Measurements from ENCODE around the gene RMRP.
"Not testable (repeated sequence)": the region's sequence is repeated elsewhere in the genome, so short reads cannot be mapped to it uniquely, and the experiment has no call there.

Gene RMRP

DNA sequence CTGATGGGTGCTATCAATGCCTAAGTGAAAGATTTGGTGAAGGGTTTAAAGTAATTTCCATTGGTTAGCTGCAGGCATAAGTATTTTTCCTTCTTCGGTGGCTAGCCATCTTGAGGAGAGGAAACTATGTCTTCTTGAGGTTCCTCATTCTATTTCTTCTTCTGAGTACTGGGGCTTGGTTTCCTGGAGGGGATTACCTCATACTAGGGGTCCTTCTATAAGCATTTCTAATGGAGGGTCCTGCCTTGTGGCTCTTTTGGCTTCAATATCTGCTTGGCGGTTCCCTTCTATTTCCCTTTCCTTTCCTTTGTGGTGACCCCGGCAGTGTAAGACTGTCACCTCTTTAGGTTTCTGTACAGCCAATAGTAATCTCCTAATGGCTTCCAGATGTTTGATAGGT, 16.3 kb downstream of the RMRP start:
- DNase-seq (ENCODE audit: low spot score), result not testable (repeated sequence)

DNA sequence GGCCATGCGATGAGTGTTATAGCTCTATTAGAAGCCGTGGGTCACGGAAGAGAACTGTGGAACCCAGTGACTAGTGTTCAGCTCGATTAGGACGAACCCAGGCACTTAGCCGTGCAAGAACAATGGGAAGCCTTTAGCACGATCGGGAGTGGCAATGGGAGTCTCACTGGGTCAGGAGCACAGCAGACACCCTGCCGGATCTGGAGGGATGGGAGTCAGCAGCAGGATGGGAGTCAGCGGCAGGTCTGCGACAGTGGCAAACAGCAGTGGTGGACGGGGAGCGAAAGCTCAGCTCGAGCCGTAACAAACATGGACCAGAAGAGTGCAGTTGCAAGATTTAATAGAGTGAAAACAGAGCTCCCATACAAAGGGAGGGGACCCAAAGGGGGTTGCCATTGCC, 17.4 kb downstream of the RMRP start:
- DNase-seq (ENCODE audit: low spot score), result not testable (repeated sequence)

DNA sequence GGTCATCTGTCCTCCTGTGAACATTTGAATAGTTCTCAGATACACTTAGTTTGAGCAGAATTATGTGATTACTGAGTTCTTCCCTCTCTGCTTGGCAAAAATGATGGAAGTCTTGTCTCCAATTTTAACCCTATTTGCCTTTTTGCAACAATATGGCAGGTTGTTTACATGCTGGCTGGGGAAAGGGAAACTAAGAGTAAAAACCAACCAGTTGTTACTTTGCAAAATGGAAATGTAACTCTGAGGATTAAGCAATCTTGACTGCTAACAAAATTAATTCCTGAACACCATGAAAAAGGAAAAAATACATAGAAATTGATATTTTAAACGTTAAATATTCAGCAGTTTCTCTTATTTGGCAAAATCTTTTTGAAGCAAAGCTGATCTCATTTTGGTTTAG, 18.2 kb downstream of the RMRP start:
- no peak for DNase-seq (ENCODE audit: low spot score)

DNA sequence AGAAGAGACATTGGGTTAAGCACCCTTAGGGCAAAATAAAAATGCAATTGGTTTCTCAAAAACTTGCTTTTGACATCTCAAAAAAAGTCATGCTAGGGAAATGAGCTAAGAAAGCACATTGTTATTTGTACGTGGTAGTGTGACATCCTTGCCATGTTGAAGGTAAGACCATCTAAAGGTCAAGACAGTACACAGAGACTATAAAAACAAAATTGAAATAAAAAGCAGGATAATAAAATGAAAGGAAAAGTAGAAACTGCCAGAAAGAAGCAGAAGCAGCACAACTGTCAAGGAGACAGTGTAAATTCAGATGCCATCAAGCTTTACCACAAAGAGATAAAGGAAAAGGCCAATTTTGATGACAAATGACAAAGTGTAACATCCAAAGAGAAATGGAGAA, 18.6 kb downstream of the RMRP start:
- not testable (repeated sequence) for DNase-seq (ENCODE audit: low spot score)

DNA sequence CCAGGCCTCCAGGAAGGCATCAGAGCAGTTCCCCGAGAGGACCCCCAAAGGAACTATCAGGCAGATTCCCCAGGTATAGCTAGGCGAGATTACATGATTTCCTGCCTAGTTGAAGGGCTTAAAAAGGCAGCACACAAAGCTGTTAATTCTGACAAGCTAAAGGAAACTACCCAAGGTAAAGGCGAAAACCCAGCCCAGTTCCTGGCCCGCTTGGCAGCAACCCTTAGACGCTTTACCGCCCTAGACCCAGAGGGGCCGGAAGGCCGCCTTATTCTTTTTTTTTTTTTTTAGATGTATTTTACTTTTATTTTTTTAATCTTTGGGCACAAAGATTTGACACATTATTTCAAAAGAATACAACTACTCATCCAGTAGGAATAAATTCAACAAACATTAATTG, 19.1 kb downstream of the RMRP start:
- DNase-seq (ENCODE audit: low spot score), result not testable (repeated sequence)

DNA sequence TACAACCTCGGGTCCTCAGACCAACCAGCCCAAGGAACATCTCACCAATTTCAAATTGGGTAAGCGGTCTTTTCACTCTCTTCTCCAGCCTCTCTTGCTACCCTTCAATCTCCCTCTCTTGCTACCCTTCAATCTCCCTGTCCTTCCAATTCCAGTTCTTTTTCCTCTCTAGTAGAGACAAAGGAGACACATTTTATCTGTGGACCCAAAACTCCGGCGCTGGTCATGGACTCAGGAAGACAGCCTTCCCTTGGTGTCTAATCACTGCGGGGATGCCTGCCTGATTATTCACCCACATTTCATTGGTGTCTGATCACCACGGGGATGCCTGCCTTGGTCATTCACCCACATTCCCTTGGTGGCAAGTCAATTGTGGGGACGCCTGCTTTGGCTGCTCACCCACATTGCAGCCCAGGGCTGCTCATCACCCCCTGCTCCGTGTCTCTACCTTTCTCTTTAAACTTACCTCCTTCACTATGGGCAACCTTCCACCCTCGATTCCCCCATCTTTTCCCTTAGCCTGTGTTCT, 20.3 kb downstream of the RMRP start:
- DNase-seq (ENCODE audit: low spot score), result not testable (repeated sequence)

DNA sequence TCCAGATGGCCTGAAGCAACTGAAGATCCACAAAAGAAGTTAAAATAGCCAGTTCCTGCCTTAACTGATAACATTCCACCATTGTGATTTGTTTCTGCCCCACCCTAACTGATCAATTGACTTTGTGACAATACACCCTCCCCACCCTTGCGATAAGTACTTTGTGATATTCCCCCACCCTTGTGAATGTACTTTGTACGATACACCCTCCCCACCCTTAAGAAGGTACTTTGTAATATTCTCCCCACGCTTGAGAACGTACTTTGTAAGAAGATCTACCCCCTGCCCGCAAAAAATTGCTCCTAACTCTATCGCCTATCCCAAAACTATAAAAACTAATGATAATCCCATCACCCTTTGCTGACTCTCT, 21.0 kb downstream of the RMRP start:
- not testable (repeated sequence) for DNase-seq (ENCODE audit: low spot score)

DNA sequence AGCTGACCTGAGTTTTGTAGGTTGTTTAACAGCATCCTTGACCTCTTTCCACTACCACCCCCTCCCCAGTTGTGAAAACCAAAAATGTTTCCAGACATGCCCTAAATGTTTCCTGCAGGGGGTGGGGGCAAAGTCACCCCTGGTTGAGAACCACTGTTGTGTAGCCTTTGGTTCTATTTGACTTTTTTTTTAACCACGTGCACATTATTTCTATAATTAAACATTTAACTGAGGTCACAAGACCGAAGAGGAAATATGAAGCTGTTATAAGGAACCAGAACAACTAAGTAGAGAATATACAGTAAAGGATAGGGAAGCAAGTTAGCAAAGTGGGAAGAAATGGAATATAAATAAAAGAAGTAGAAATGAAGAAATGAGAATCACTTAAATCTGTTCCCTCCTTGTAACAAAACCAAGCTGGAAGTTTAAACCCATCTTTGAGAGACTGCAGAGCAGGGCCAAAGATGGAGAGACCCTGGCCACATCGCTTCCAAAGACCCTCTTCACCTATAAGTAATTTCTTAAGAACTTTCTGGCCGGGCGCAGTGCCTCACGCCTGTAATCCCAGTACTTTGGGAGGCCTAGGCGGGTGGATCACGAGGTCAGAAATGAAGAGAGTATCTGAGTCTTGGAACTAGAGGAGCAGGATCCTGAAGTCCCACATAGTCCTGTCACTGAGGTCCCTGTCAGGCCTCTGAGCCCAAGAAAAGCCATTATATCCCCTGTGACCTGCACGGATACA, 21.5 kb downstream of the RMRP start:
- DNase-seq (ENCODE audit: low spot score), result no peak

DNA sequence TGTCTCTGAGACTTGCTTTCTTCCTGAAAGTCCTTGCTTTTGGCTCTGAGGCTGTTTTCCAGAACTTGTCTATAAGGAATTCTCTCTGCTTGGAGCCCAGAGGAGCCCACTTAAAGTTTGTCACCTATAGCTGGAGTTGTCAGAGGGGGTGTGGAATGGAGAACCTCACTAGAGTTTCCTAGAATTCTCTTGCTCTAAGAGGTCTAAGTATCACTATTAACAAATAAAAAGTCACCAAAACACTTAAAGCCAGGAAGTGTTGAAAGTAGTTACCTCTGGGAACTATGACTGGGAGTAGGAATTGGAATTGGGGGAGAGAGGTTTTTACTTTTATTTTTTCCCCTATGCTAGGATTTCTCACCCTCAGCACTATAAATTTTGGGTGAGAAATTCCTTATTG, 22.1 kb downstream of the RMRP start:
- DNase-seq (ENCODE audit: low spot score), result no peak

DNA sequence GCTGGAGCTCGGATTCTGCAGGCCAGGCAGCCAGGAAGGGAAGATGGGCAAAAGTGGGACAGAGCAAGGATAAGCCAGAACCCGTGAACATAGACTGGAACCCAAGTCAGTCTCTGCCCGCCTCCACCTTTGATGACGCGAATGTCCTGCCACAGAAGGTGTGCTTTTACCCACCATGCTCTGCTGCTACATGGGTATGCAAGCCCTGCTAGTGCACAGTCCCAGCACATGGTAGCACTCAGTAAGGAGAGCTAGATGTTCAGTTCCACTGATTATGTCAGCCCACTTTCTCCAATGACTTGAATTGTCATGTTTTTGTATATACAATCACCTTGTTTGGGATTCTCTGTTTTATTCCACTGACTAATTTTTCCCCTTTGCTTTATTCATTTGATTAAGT, 28.2 kb downstream of the RMRP start:
- DNase-seq (ENCODE audit: low spot score), result no peak

DNA sequence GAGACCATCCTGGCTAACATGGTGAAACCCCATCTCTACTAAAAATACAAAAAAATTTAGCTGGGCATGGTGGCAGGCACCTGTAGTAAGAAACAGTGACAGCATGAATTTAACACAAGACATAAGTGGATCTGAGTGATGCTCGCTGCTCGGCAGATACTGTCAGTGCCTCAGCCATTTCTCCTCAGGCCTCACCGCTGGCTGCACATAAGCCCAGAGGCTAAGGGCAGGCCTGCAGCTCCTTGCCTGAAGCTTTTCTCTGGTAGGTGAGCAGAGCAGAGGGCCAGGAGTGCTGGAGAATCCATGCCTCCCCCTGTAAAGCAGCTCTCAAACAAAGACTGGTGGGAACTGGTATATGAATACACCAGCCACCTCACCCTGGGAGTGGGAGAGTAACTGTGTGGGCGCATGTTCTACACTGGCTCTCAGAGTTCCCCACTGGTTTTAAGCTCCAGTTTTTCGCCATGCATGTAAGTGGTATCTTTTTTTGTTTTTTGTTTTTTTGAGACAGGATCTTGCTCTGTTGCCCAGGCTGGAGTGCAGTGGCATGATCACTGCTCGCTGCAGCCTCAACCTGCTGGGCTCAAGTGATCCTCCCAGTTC, 29.3 kb downstream of the RMRP start:
- DNase-seq (ENCODE audit: low spot score), result no peak

DNA sequence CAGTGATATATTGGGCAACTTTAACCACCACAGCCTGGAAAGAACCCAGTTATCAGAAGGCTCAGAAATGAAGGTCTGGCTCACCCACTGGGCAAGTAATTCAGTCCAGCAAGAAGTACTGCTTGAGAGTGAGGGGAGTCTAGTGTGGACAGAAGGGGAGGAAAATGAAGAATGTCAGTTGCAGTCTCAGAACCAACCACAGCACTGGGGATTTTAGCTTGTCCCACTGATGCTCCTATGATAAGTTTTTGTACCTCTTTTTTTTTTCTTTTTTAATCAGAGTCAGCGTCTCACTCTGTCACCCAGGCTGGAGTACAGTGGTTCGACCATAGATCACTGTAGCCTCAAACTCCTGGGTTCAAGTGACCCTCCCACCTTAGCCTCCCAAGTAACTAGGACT, 30.2 kb downstream of the RMRP start:
- peak; percentile 2 for DNase-seq (ENCODE audit: low spot score)

DNA sequence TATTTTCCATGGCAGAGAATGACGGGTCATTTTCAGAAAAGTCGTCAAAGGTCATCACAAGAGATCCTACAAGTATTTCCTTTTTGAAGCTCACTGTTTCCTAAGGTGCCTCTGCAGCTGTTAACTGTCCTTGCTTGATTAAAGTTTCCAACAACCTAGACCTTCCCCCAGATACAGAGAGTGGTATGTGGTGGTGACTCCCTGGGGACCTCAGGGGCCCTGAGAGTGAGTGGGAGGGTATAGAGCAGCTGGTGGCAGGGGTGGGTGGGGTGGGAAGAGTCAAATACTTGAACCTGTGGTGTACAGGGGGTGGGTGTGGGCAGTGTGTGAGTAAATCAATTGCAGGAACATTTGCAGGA, 38.0 kb downstream of the RMRP start:
- DNase-seq (ENCODE audit: low spot score), result no peak

DNA sequence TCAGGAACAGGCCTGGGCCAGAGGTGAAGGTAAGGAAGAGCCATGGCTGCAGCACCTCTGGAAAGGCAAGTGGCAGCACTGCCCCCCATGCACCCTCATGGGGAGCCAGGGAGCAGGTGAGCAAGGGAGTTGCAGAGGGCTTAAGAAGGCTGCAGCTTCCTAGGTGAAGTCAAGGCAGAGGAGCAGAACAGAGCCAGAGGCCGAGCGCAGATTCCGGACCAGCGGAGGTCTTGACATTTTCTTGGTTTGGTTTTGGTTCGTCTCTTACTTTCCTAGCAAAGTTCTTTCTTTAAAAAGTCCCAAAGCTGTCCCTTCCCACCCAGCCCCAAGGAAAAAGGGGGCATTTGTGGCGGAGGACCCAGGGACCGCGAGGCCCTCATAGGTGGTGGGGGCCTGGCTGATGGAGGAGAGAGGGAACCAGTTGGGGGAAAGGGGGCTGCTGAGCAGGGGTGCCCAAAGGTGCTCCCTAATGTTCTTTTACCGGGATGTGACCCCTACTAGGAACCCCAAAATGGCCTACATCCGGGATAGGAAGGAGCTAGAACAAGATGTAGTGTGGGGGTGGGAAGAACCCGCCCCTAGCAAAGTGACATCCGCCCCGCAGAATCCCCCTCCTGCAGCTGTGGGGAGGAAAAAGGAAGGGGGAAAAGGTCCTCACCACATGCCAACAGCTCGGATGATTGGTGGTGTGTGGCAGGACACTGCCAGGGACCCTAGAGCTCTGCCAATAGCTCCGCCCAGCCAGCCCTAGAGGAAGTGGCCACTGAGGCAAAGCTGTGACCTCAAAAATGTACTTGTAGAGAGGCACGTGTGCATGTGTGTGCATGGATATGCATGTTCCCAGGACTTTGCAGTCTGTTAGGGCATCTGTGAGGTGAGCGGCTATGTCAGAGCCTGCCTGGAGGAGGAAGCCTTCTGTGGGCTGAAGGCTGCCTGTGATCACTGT, 38.7 kb downstream of the RMRP start:
- no peak for DNase-seq (ENCODE audit: low spot score)

DNA sequence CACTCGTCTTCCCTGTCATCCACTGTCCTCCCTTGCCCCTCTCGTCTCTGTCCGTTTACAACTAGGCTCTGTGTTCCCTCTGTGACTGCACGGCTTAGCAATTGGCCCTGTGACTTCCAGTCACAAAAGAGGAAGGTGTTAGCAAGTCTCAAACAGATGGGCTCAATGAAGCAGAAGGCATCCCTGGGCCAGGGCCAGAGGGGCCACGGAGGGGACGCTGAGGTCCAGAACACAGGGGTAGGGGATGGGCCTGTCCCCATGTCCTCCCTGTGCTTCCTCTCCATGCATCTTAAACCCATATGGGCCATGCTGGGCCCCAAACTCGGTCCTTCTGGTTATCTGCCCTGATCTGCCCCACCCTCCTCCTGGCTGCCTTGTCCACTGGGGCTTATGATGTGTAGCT, 39.5 kb downstream of the RMRP start, which contains the start of gene CD72:
Gene CD72, minus strand, starts transcription at position 89 of the 403 bp plus-strand sequence. CDS start 110 bp downstream, outside the sequence.
- DNase-seq (ENCODE audit: low spot score), result no peak

DNA sequence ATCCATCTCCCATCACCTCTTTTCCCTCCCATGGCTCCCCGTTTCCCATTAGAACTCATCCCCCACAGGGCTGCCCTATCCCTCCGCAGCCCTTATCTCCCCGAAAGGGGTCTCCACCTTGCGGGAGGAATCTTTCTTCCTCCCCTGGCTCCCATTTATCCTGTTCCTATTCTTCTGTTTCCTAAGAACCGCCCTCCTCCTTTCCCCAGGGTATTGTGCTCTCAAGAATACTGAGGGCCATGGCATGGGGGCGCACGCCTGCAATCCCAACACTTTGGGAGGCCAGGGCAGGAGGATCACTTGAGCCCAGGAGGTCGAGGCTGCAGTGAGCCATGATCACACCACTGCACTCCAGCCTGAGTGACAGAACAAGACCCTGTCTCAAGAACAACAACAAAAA, 40.3 kb downstream of the RMRP start:
- no peak for DNase-seq (ENCODE audit: low spot score)

DNA sequence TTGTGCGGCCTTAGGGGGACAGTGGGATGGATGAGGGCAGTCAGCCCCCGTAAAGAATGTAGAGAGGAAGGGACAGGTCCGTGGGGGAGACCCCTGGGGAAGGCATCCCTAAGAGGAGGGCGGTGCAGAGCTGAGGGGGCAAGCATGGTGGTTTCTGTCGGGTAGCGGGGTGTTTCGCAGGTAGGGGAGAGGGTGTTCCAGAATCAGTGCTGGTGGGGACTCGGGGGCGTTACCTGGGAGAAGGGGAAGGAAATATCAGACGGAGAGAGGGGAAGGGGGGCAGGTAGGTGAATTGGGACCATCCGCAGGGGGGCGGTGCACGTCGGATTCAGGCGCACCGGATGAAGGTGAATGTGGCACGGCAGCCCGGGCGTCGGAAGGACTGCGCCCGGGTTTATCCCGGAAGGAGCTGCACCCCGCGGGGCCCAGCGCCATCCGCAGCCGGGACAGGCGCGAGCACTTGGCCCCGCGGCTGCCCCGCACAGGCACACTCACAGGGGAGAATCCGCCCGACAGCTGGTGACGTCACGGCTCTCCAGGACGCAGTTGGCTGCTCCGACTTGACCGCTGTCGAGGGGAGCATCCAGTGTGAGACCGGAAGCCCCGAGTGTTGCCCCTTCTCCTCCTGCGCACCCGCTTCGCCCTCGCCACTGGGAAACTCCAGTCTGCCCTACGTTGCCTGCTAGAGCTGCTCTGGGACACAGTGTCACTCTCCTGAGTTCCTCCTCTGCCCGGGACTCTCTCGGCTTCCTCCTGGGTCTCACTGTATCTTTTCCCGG, 40.9 kb downstream of the RMRP start:
- peak; percentile 86 for DNase-seq (ENCODE audit: low spot score)

DNA sequence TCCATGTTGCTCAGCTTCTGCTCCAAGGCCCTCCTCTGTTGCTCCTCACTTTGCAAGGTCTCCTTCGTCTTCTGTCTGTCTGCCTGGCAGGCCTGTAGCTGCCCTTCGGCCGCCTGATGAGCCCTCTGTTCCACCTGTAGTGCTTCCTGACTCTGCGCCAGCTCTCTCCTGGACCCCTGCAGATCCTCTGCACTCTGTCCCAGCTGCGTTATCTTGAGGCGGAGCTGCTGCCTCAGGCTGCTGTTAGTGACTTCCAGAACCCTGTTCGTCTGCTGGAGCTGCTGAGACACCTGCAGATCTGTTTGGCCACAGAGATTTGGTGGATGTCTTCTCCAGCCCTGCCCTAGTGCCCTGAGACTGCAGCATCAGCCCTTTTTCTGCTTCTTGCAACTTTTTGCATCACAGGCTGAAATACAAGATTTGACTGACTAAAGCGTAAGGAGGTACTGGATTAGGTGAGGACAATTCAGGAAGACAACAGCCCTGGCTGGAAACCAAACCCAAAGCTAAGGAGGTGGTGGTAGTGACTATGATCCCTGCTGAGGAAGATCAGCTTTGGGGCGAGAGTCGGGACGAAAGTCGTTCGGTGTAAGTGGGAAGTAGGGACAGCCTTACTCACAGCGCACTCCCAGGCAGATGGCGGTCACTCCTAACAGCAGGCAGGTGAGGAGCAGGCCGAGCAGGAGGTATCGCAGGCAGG, 41.7 kb downstream of the RMRP start:
- no peak for DNase-seq (ENCODE audit: low spot score)

DNA sequence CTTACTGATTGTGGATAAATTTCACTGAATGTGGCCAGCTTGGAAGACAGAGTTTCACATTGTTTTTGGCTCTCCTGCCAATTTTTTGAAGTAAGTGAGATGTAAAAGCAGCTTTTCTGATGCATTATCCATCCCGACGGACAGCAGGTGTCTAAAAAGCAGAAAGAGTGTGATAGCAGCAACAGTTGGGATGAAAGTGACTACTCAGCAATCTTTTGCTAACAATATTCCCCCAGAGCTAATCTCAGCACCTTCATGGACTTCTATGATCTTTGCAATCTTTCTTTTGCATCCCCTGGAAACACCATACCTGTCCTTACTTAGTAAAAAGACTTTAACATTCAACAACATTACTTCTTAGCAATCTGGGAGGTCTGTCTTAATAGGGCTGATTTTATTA, 45.0 kb downstream of the RMRP start:
- no peak for DNase-seq (ENCODE audit: low spot score)

DNA sequence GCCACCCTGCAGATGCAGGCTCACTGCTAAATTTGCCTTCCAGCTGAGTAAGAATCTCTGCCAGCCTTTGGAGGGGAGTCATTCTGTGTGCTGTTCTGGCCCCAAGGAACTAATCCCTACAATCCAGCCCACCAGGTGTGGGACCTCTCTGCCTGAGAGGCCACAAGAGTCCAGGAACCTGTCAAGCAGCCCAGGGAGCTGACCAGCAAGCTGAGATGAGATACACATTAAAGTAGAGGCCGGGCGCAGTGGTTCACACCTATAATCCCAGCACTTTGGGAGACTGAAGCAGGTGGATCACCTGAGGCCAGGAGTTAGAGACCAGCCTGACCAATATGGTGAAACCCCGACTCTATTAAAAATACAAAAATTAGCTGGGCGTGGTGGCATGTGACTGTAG, 45.8 kb downstream of the RMRP start:
- not testable (repeated sequence) for DNase-seq (ENCODE audit: low spot score)

DNA sequence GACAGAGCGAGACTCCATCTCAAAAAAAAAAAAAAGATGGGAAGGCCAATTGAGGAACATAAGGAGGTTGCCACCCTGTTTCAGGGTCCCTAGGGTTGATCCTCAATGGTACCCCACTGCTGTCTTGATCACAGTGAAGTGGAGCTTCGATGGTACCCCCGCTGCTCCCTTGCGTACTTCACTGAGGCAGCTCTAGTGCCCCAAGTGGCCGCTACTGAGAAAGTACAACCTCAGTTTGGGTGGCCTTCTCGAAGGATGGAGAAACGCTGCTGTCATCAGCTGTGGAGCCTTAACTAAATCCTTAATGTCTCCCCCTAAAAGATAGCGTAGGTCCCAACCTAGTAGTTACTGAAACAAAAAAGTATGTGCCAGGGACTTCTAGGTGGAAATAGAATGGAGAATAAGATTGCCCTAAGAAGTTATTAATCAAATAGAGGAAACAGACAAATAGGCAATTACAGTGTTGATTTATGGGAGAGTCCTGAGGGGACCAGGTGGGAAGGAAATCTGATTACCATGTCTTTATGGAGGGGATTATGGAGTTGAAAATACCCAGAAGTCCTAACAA, 46.5 kb downstream of the RMRP start:
- DNase-seq (ENCODE audit: low spot score), result peak; percentile 75
